SK-N-SH (cell line): ENCODE results near the gene GRIK5. TPM values are rescaled to one million over a fixed set of nuclear protein-coding genes. Genes with fewer than 3 reads are reported as not detected.

Experiments used
- CTCF ChIA-PET: fragments of 300-600, 350-600 bp; formaldehyde crosslinking; extraction: SDS; loops from one replicate; lab custom pipeline; 2021; lab: Yijun Ruan, JAX
- POLR2A ChIA-PET: fragments of 350-600 bp; sonication (Branson Sonifier 250); formaldehyde crosslinking; extraction: SDS; loops from one replicate; lab custom pipeline; 2020; ENCODE audit warnings: antibody characterized with exemption, inconsistent platforms; lab: Yijun Ruan, JAX
- DNase-seq: peaks from one replicate; pipeline ENCODE4 v3.0.0; 2012
- H2AFZ ChIP-seq: fragments of 200-600 bp; sonication (generic); 2 replicates; pipeline ENCODE4 v1.8.1; 2016; ENCODE audit warnings: antibody characterized with exemption, mild to moderate bottlenecking, low read depth
- H3F3A ChIP-seq: fragments of 200-600 bp; sonication (generic); replicated peaks from 2 replicates; pipeline ENCODE3; 2016; ENCODE audit warnings: antibody characterized with exemption, mild to moderate bottlenecking; ENCODE audit not compliant: insufficient read depth
- H3K27ac ChIP-seq, 2 experiments: fragments of 200-500 bp in 1 of 2; fragments of 200-600 bp in 1 of 2; sonication (Bioruptor generic) in 1 of 2; sonication (generic), shearing (Covaris generic) in 1 of 2; 2 replicates each; pipeline versions ENCODE4 v1.5.1 to v1.6.1; 2014 to 2016; ENCODE audit warnings: low read depth in 2 of 2, inconsistent platforms in 1 of 2, low read length in 1 of 2, mild to moderate bottlenecking in 1 of 2, mixed read lengths in 1 of 2
- H3K27me3 ChIP-seq: fragments of 200-600 bp; sonication (generic), shearing (Covaris generic); 2 replicates; pipeline ENCODE4 v1.6.1; 2016; ENCODE audit warnings: mixed run types; ENCODE audit not compliant: insufficient read depth
- H3K36me3 ChIP-seq, 2 experiments: fragments of 200-500 bp in 1 of 2; fragments of 200-600 bp in 1 of 2; sonication (Bioruptor generic) in 1 of 2; sonication (generic) in 1 of 2; replicated peaks in 1 of 2; 2 replicates each; pipeline versions ENCODE3 to v1.5.1; 2014 to 2016; ENCODE audit warnings: low read length in 1 of 2, mild to moderate bottlenecking in 1 of 2; ENCODE audit not compliant: insufficient read depth in 2 of 2, control insufficient read depth in 1 of 2
- H3K4me1 ChIP-seq, 2 experiments: fragments of 200-500 bp in 1 of 2; fragments of 200-600 bp in 1 of 2; sonication (Bioruptor generic) in 1 of 2; sonication (generic), shearing (Covaris generic) in 1 of 2; 2 replicates each; pipeline versions ENCODE4 v1.5.1 to v1.6.1; 2014 to 2016; ENCODE audit warnings: low read depth in 1 of 2, low read length in 1 of 2, mixed run types in 1 of 2; ENCODE audit not compliant: insufficient read depth in 2 of 2, control insufficient read depth in 1 of 2
- H3K4me2 ChIP-seq: fragments of 200-600 bp; sonication (generic), shearing (Covaris generic); 2 replicates; pipeline ENCODE4 v1.6.1; 2017; ENCODE audit warnings: mixed run types
- H3K4me3 ChIP-seq, 2 experiments: fragments of 200-500 bp in 1 of 2; fragments of 200-600 bp in 1 of 2; sonication (Bioruptor generic) in 1 of 2; sonication (generic), shearing (Covaris generic) in 1 of 2; 2 replicates each; pipeline versions ENCODE4 v1.5.1 to v1.8.1; 2014 to 2016; ENCODE audit warnings: low read depth in 2 of 2, inconsistent platforms in 1 of 2, low read length in 1 of 2, mild to moderate bottlenecking in 1 of 2, mixed read lengths in 1 of 2, moderate library complexity in 1 of 2
- H3K79me2 ChIP-seq: fragments of 200-600 bp; sonication (generic); 2 replicates; pipeline ENCODE4 v1.8.1; 2017; ENCODE audit warnings: mild to moderate bottlenecking; ENCODE audit not compliant: insufficient read depth
- H3K9ac ChIP-seq: fragments of 200-600 bp; sonication (generic); 2 replicates; pipeline ENCODE4 v1.6.1; 2017; ENCODE audit warnings: mixed run types
- H3K9me2 ChIP-seq: fragments of 200-600 bp; sonication (generic); 2 replicates; pipeline ENCODE4 v1.6.1; 2017; ENCODE audit warnings: mixed run types
- H3K9me3 ChIP-seq: fragments of 200-600 bp; sonication (generic); 2 replicates; pipeline ENCODE4 v1.6.1; 2017; ENCODE audit warnings: mixed run types, mild to moderate bottlenecking, moderate library complexity
- H4K20me1 ChIP-seq: fragments of 200-600 bp; sonication (generic); 2 replicates; pipeline ENCODE4 v1.6.1; 2017; ENCODE audit warnings: mild to moderate bottlenecking, mixed run types; ENCODE audit not compliant: insufficient read depth
- CHD2 ChIP-seq: fragments of 150-350 bp; IDR thresholded peaks from 2 replicates; pipeline ENCODE4 v1.6.1; 2018; ENCODE audit warnings: low read length; ENCODE audit not compliant: partially characterized antibody
- ELF1 ChIP-seq: IDR thresholded peaks from 2 replicates; pipeline ENCODE4 v1.4.0; 2012
- EP300 ChIP-seq, 2 experiments: IDR thresholded peaks; 2 replicates each; pipeline versions ENCODE4 v1.4.0 to v1.6.1; 2012; ENCODE audit warnings: borderline replicate concordance in 1 of 2, low read depth in 1 of 2, low read length in 1 of 2
- EZH2phosphoT487 ChIP-seq: fragments of 200-600 bp; sonication (generic); IDR thresholded peaks from 2 replicates; pipeline ENCODE4 v1.6.1; 2017; ENCODE audit warnings: low read depth, mixed run types, mild to moderate bottlenecking, antibody characterized with exemption, moderate library complexity, borderline replicate concordance
- FOSL2 ChIP-seq: IDR thresholded peaks from 2 replicates; pipeline ENCODE4 v1.4.0; 2012; ENCODE audit warnings: low read depth, mild to moderate bottlenecking, moderate library complexity, borderline replicate concordance
- FOXJ3 ChIP-seq: sonication (generic); formaldehyde crosslinking; IDR thresholded peaks from 2 replicates; pipeline ENCODE4 v1.5.1; 2020; ENCODE audit warnings: mild to moderate bottlenecking, missing genetic modification reagents
- FOXM1 ChIP-seq: IDR thresholded peaks from 2 replicates; pipeline ENCODE4 v1.4.0; 2012; ENCODE audit warnings: low read depth, mild to moderate bottlenecking
- JUND ChIP-seq: IDR thresholded peaks from 2 replicates; pipeline ENCODE4 v1.4.0; 2012
- MXI1 ChIP-seq: IDR thresholded peaks from 2 replicates; pipeline ENCODE4 v1.6.1; 2012; ENCODE audit warnings: mild to moderate bottlenecking, low read depth, low read length, improper control_type of control experiment
- NRF1 ChIP-seq: IDR thresholded peaks from 2 replicates; pipeline ENCODE4 v1.6.1; 2012; ENCODE audit warnings: low read depth, mild to moderate bottlenecking, low read length
- POLR2AphosphoS5 ChIP-seq: IDR thresholded peaks from 2 replicates; pipeline ENCODE4 v1.6.1; 2012; ENCODE audit warnings: low read depth, low read length
- RAD21 ChIP-seq: IDR thresholded peaks from 2 replicates; pipeline ENCODE4 v1.6.1; 2012; ENCODE audit warnings: mild to moderate bottlenecking, low read length
- RCOR1 ChIP-seq: fragments of 150-350 bp; IDR thresholded peaks from 2 replicates; pipeline ENCODE4 v1.6.1; 2017; ENCODE audit warnings: antibody characterized with exemption, low read length
- RFX5 ChIP-seq: IDR thresholded peaks from 2 replicates; pipeline ENCODE4 v1.6.1; 2012; ENCODE audit warnings: mild to moderate bottlenecking, improper control_type of control experiment, low read length
- SIN3A ChIP-seq: IDR thresholded peaks from 2 replicates; pipeline ENCODE4 v1.6.1; 2012; ENCODE audit warnings: low read depth, mild to moderate bottlenecking, low read length, moderate library complexity, borderline replicate concordance
- TAF1 ChIP-seq: IDR thresholded peaks from 2 replicates; pipeline ENCODE4 v1.6.1; 2012; ENCODE audit warnings: low read depth, mild to moderate bottlenecking, low read length, moderate library complexity, borderline replicate concordance
- TCF12 ChIP-seq: IDR thresholded peaks from 2 replicates; pipeline ENCODE4 v1.4.0; 2012
- YY1 ChIP-seq: IDR thresholded peaks from 2 replicates; pipeline ENCODE4 v1.4.0; 2012; ENCODE audit warnings: low read depth, mild to moderate bottlenecking
- WGBS: methylation state at CpG from one replicate; pipeline ENCODE4 v1.1.6; 2017; ENCODE audit warnings: low lambda C conversion rate; 5-methylcytosine and 5-hydroxymethylcytosine counted together
- polyA plus RNA-seq, 3 experiments: library from polyadenylated mRNA; depleted of rRNA; stranded (reverse); fragments of >200 nt; gene quantifications; 2 replicates each; pipeline ENCODE4 v1.2.3, GENCODE V29; 2012
- TF ChIP-seq, protein P1 (sequence below): fragments of 150-350 bp; IDR thresholded peaks from 2 replicates; pipeline ENCODE4 v1.6.1; 2017; ENCODE audit warnings: antibody characterized with exemption, low read length, low read depth, borderline replicate concordance
- TF ChIP-seq, protein P2 (sequence below): IDR thresholded peaks from 2 replicates; pipeline ENCODE4 v1.4.0; 2012; ENCODE audit warnings: low read depth, borderline replicate concordance
- TF ChIP-seq, protein P3 (sequence below): IDR thresholded peaks from 2 replicates; pipeline ENCODE4 v1.6.1; 2012; ENCODE audit warnings: mild to moderate bottlenecking, low read depth, low read length, moderate library complexity
- TF ChIP-seq, protein P4 (sequence below): IDR thresholded peaks from 2 replicates; pipeline ENCODE4 v1.4.0; 2012; ENCODE audit warnings: low read depth, borderline replicate concordance

The GRIK5 gene
- polyA plus RNA-seq, 1 of the 3 experiments (the other 2 are of a cell fraction), result 2.4 TPM

DNA sequence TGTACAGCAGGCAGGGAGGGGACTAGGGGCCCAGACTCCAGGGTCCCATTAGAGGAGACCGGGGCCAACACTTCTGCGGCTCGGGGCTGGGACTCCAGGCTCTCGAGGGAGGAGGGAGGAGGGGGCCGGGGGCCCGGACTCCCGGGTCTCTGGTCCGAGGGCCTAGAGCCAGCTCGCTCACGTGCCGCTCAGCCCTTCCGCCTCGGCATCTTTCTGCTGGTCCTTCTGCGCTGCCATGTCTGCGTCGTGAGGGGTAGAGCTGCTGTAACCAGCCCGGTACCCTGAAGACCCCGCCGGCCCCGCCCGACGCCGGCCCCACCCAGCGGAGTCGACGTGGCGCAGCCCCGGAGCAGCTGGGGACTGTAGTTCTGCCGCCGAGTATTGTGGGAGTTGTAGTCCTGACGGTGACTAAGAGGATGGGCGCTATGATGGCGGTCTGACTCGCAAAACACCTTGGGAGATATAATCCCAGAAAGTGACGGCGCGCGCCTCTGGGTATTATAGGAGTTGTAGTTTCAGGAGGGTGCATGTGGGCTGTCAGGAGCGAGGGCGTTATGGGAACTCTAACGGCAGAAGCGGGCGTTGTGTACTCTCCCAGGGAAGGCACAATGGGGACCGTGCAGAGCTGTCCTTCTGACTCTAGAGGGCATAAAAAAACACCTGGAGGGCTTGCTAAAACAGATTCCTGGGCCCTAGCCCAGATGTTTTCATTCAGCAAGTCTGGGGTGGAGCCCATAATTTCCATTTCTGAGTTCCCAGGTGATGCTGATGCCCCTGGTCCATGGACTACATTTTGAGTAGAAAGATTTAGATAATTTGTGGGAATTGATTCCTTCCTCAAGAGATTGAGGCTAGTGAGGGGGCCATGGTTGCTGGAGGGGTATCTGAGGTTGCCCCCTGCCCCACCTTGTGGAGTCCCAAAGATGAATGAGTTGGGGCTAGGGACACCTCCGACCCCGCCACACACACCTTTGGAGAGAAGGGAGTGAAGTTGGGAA, 110.7 kb downstream of the GRIK5 start, which contains the start of gene RABAC1 (continued):
- 0 out of 2 replicates have a peak, but pooled peaks have one; percentile 23 for TF ChIP-seq NRF1

DNA sequence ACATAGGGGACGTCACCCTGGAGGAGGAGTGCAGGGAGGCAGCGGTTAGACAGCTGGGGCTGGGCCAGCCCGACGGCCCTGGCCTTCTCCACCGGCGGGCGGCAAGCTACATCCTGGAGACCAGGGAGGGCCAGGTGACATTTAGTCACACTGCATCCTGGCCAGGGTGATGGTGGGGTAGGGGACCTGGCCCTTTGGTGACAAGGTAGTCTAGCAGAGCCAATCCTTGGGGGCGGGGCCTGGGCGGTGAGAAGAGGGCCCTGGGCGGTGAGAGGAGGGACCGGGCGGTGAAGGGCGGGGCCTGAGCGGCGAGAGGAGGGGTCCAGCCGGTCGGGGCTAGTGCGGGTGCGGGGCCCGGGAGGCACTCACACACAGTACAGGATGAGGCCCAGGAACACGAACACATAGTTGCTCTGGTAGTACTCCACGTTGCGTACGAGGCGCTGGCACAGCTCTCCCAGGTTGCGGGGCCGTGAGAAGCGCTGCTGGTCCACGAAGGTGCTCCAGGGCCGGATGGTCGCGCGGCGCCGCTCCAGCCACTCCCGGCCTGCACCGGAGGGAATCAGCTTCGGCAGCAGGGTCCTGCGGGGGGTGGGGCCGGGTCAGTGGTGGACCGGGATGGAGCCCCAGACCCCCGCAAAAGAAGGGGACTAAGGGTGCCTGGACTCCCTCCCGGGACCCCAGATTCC, 111.5 kb downstream of the GRIK5 start:
- Histone ChIP-seq H3K27me3 (no peaks in the 10 kb centered on the region), H3K27ac (peak overlapping the region; percentile 75 to 82), H2AFZ (peak overlapping the region; percentile 65; the same call in 1 of the 2 replicates), H3K9me3 (no peaks in the 10 kb centered on the region), H3K4me1 (peaks cover 6 to 10% of the 10 kb centered on the region in 2 experiments; a peak in 2 of 4 replicates), H3K9me2 (no peaks in the 10 kb centered on the region), H3K9ac (peak overlapping the region; percentile 96), H3K36me3 (peaks cover 0 to 11% of the 10 kb centered on the region in 2 experiments), H3F3A (no peaks in the 10 kb centered on the region), H4K20me1 (0 out of 2 replicates have a peak, but pooled peaks cover 4% of the 10 kb centered on the region), H3K4me3 (peak overlapping the region; percentile 77 to 89), H3K4me2 (peak overlapping the region; percentile 100), H3K79me2 (no peaks in the 10 kb centered on the region)
- 4% methylated on average over 28 of the region's 43 CpGs for WGBS
- DNase-seq, result peak; percentile 91
- CTCF ChIA-PET, result interaction anchor here (0.6 to 4.0 kb wide), 27 partner anchors 11 to 300 kb away, joined by 3 to 38 read pairs (median 4); partner anchors contain the start of gene RPS19
- POLR2A ChIA-PET, result interaction anchor here (0.5 to 2.3 kb wide), 6 partner anchors 35 to 115 kb away, joined by 3 to 14 read pairs (median 4); partner anchors contain the start of gene RPS19
- no peak for TF ChIP-seq CHD2
- no peak for TF ChIP-seq FOXJ3 (CRISPR knock-in tag)
- TF ChIP-seq EZH2phosphoT487, result no peak
- no peak for TF ChIP-seq RCOR1
- TF ChIP-seq SIN3A, result no peak
- TF ChIP-seq FOXM1, result no peak
- no peak for TF ChIP-seq JUND
- peak; percentile 29; the same call in 1 of the 2 replicates for TF ChIP-seq POLR2AphosphoS5
- TF ChIP-seq, protein P1, sequence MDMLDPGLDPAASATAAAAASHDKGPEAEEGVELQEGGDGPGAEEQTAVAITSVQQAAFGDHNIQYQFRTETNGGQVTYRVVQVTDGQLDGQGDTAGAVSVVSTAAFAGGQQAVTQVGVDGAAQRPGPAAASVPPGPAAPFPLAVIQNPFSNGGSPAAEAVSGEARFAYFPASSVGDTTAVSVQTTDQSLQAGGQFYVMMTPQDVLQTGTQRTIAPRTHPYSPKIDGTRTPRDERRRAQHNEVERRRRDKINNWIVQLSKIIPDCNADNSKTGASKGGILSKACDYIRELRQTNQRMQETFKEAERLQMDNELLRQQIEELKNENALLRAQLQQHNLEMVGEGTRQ, result no peak
- no peak for TF ChIP-seq EP300 (IDR thresholded peaks at IDR 0.05; ENCODE audit: borderline replicate concordance in 1 of 2, low read depth in 1 of 2, low read length in 1 of 2)
- TF ChIP-seq FOSL2, result no peak
- TF ChIP-seq YY1, result no peak
- 0 out of 2 replicates have a peak, but pooled peaks have one; percentile 10 for TF ChIP-seq MXI1
- no peak for TF ChIP-seq RFX5
- TF ChIP-seq RAD21, result no peak
- peak; percentile 38; the same call in 1 of the 2 replicates for TF ChIP-seq TAF1
- TF ChIP-seq, protein P2, sequence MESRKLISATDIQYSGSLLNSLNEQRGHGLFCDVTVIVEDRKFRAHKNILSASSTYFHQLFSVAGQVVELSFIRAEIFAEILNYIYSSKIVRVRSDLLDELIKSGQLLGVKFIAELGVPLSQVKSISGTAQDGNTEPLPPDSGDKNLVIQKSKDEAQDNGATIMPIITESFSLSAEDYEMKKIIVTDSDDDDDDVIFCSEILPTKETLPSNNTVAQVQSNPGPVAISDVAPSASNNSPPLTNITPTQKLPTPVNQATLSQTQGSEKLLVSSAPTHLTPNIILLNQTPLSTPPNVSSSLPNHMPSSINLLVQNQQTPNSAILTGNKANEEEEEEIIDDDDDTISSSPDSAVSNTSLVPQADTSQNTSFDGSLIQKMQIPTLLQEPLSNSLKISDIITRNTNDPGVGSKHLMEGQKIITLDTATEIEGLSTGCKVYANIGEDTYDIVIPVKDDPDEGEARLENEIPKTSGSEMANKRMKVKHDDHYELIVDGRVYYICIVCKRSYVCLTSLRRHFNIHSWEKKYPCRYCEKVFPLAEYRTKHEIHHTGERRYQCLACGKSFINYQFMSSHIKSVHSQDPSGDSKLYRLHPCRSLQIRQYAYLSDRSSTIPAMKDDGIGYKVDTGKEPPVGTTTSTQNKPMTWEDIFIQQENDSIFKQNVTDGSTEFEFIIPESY, result no peak
- TF ChIP-seq, protein P3, sequence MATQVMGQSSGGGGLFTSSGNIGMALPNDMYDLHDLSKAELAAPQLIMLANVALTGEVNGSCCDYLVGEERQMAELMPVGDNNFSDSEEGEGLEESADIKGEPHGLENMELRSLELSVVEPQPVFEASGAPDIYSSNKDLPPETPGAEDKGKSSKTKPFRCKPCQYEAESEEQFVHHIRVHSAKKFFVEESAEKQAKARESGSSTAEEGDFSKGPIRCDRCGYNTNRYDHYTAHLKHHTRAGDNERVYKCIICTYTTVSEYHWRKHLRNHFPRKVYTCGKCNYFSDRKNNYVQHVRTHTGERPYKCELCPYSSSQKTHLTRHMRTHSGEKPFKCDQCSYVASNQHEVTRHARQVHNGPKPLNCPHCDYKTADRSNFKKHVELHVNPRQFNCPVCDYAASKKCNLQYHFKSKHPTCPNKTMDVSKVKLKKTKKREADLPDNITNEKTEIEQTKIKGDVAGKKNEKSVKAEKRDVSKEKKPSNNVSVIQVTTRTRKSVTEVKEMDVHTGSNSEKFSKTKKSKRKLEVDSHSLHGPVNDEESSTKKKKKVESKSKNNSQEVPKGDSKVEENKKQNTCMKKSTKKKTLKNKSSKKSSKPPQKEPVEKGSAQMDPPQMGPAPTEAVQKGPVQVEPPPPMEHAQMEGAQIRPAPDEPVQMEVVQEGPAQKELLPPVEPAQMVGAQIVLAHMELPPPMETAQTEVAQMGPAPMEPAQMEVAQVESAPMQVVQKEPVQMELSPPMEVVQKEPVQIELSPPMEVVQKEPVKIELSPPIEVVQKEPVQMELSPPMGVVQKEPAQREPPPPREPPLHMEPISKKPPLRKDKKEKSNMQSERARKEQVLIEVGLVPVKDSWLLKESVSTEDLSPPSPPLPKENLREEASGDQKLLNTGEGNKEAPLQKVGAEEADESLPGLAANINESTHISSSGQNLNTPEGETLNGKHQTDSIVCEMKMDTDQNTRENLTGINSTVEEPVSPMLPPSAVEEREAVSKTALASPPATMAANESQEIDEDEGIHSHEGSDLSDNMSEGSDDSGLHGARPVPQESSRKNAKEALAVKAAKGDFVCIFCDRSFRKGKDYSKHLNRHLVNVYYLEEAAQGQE, result no peak
- TF ChIP-seq, protein P4, sequence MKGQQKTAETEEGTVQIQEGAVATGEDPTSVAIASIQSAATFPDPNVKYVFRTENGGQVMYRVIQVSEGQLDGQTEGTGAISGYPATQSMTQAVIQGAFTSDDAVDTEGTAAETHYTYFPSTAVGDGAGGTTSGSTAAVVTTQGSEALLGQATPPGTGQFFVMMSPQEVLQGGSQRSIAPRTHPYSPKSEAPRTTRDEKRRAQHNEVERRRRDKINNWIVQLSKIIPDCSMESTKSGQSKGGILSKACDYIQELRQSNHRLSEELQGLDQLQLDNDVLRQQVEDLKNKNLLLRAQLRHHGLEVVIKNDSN, result no peak
- no peak for TF ChIP-seq TCF12
- TF ChIP-seq ELF1, result no peak
